Ishikawa (cell line): ENCODE measurements around the gene KLK15.

Experiments used
- CEBPB ChIP-seq: IDR thresholded peaks from 2 replicates; pipeline ENCODE4 v1.6.1; 2012
- CREB1 ChIP-seq: IDR thresholded peaks from 2 replicates; pipeline ENCODE4 v1.6.1; 2012; ENCODE audit warnings: low read depth
- EGR1 ChIP-seq: IDR thresholded peaks from 2 replicates; pipeline ENCODE4 v1.6.1; 2012
- EP300 ChIP-seq: IDR thresholded peaks from 2 replicates; pipeline ENCODE4 v1.6.1; 2012; ENCODE audit warnings: borderline replicate concordance
- FOXM1 ChIP-seq: IDR thresholded peaks from 2 replicates; pipeline ENCODE4 v1.6.1; 2012; ENCODE audit warnings: low read depth, borderline replicate concordance
- MAX ChIP-seq: IDR thresholded peaks from 2 replicates; pipeline ENCODE4 v1.6.1; 2012
- NFIC ChIP-seq: IDR thresholded peaks from 2 replicates; pipeline ENCODE4 v1.6.1; 2012
- RAD21 ChIP-seq: IDR thresholded peaks from 2 replicates; pipeline ENCODE4 v1.6.1; 2012; ENCODE audit warnings: low read depth
- REST ChIP-seq: IDR thresholded peaks from 2 replicates; pipeline ENCODE4 v1.6.1; 2012; ENCODE audit warnings: low read depth, mild to moderate bottlenecking
- TAF1 ChIP-seq: IDR thresholded peaks from 2 replicates; pipeline ENCODE4 v1.6.1; 2012; ENCODE audit warnings: low read depth, mild to moderate bottlenecking
- TCF12 ChIP-seq: IDR thresholded peaks from 2 replicates; pipeline ENCODE4 v1.6.1; 2012; ENCODE audit warnings: low read depth
- TEAD4 ChIP-seq: IDR thresholded peaks from 2 replicates; pipeline ENCODE4 v1.6.1; 2012
- USF1 ChIP-seq: IDR thresholded peaks from 2 replicates; pipeline ENCODE4 v1.6.1; 2012
- YY1 ChIP-seq: IDR thresholded peaks from 2 replicates; pipeline ENCODE4 v1.6.1; 2012; ENCODE audit warnings: low read depth
- ZBTB7A ChIP-seq: IDR thresholded peaks from 2 replicates; pipeline ENCODE4 v1.6.1; 2012; ENCODE audit warnings: low read depth

The KLK15 gene

GRCh38 chr19:50790922-50791467, 42.4 kb downstream of the KLK15 start:
- TF ChIP-seq TEAD4 = no peak

GRCh38 chr19:50790396-50790795, 43.0 kb downstream of the KLK15 start, which contains the start of gene ACP4:
ACP4 (plus strand) TSS chr19:50790415; CDS start chr19:50790415, 0 bp downstream.
- no peak for TF ChIP-seq TEAD4
- TF ChIP-seq EGR1 = no peak
- no peak for TF ChIP-seq RAD21
- TF ChIP-seq CREB1 = no peak
- no peak for TF ChIP-seq MAX
- TF ChIP-seq REST = no peak
- no peak for TF ChIP-seq TCF12
- TF ChIP-seq FOXM1 = no peak
- no peak for TF ChIP-seq YY1
- no peak for TF ChIP-seq EP300
- no peak for TF ChIP-seq ZBTB7A
- no peak for TF ChIP-seq TAF1
- no peak for TF ChIP-seq USF1
- no peak for TF ChIP-seq NFIC
- TF ChIP-seq CEBPB = no peak

- TF ChIP-seq YY1 (no peak), TEAD4 (no peak), TCF12 (no peak), ZBTB7A (no peak), USF1 (no peak), EGR1 (no peak), CREB1 (no peak), MAX (no peak), FOXM1 (no peak), NFIC (no peak), CEBPB (no peak), TAF1 (no peak), EP300 (no peak), RAD21 (no peak), REST (no peak)
Observed at GRCh38 chr19:50785329-50785728, 48.0 kb downstream of the KLK15 start.

GRCh38 chr19:50784710-50785109, 48.7 kb downstream of the KLK15 start:
- TF ChIP-seq EP300 (no peak), ZBTB7A (no peak), NFIC (no peak), YY1 (no peak), USF1 (no peak), REST (no peak)
